ENCODE data around the gene PRPH. TPM values are rescaled to one million over a fixed set of nuclear protein-coding genes. Genes with fewer than 3 reads are reported as not detected.
A peak's percentile ranks its signal among the peaks of the same experiment; 100 is the strongest.
"Not testable (repeated sequence)": the region's sequence is repeated elsewhere in the genome, so short reads cannot be mapped to it uniquely, and the experiment has no call there.

Gene PRPH
- total RNA-seq, 2 donors from 2014 or later = 0.59 TPM; not detected in 1

- ATAC-seq = no peak
- no peak for DNase-seq
Observed at GRCh38 chr12:49323524-49324097, 28.7 kb downstream of the PRPH start.

GRCh38 chr12:49325606-49326005 is 30.7 kb downstream of the PRPH start:
- no peak for ATAC-seq

More at GRCh38 chr12:49323524-49324097, 28.7 kb downstream of the PRPH start:
- intact Hi-C loops (cut with DNase I) = no loop called here

GRCh38 chr12:49327368-49327767 is 32.4 kb downstream of the PRPH start:
- no peak for ATAC-seq
- DNase-seq = no peak
- intact Hi-C loops (cut with DNase I) = no loop called here

More at GRCh38 chr12:49325606-49326005, 30.7 kb downstream of the PRPH start:
- intact Hi-C loops (cut with DNase I) = no loop called here
- DNase-seq = no peak

GRCh38 chr12:49327887-49328286 is 32.9 kb downstream of the PRPH start:
- ATAC-seq = no peak
- intact Hi-C loops (cut with DNase I) = no loop called here
- DNase-seq = no peak

GRCh38 chr12:49328816-49329215 is 33.9 kb downstream of the PRPH start:
- intact Hi-C loops (cut with DNase I) = no loop called here
- ATAC-seq = no peak
- no peak for DNase-seq

- ATAC-seq = no peak
- intact Hi-C loops (cut with DNase I) = no loop called here
- DNase-seq = no peak
Observed at GRCh38 chr12:49330032-49330619, 35.2 kb downstream of the PRPH start.

- intact Hi-C loops (cut with DNase I) = no loop called here
- DNase-seq (no peak), ATAC-seq (no peak)
Observed at GRCh38 chr12:49330631-49331379, 35.9 kb downstream of the PRPH start.

- intact Hi-C loops (cut with DNase I) = no loop called here
- ATAC-seq = peak; percentile 82 to 92
- peak; percentile 66 for DNase-seq
Observed at GRCh38 chr12:49331380-49332222, 36.7 kb downstream of the PRPH start.

GRCh38 chr12:49332441-49332861 is 37.5 kb downstream of the PRPH start:
- ATAC-seq (no peak), DNase-seq (no peak)
- intact Hi-C loops (cut with DNase I) = no loop called here

GRCh38 chr12:49332891-49333371 is 38.0 kb downstream of the PRPH start:
- no peak for ATAC-seq
- DNase-seq = no peak
- intact Hi-C loops (cut with DNase I) = no loop called here

- DNase-seq; ATAC-seq; intact Hi-C loops (cut with DNase I): not testable (repeated sequence)
Observed at GRCh38 chr12:49333778-49334177, 38.8 kb downstream of the PRPH start.

GRCh38 chr12:49334226-49334625 is 39.3 kb downstream of the PRPH start:
- no peak for ATAC-seq
- intact Hi-C loops (cut with DNase I) = no loop called here
- no peak for DNase-seq

GRCh38 chr12:49334681-49335080 is 39.7 kb downstream of the PRPH start:
- ATAC-seq (no peak), DNase-seq (no peak)
- intact Hi-C loops (cut with DNase I) = loop anchor here in 1 of 2 donors (5.0 kb wide), 1 partner anchor 47 kb away; no protein-coding TSS in a partner anchor

GRCh38 chr12:49335118-49335954 is 40.4 kb downstream of the PRPH start:
- ATAC-seq = no peak
- intact Hi-C loops (cut with DNase I) = loop anchor here in 1 of 2 donors (5.0 kb wide), 1 partner anchor 48 kb away; no protein-coding TSS in a partner anchor
- no peak for DNase-seq

- ATAC-seq = no peak
- intact Hi-C loops (cut with DNase I) = loop anchor here in 1 of 2 donors (5.0 kb wide), 1 partner anchor 49 kb away; no protein-coding TSS in a partner anchor
- no peak for DNase-seq
Observed at GRCh38 chr12:49335955-49336644, 41.2 kb downstream of the PRPH start.

- intact Hi-C loops (cut with DNase I) = loop anchor here in 1 of 2 donors (5.0 kb wide), 1 partner anchor 50 kb away; no protein-coding TSS in a partner anchor
- peak; percentile 85 to 89 for ATAC-seq
Observed at GRCh38 chr12:49336645-49337584, 42.0 kb downstream of the PRPH start, which contains the start of gene C1QL4. TSS of gene C1QL4 (minus strand) at chr12:49337188. CDS start at chr12:49336477, 711 bp downstream.

More at GRCh38 chr12:49336645-49337584, 42.0 kb downstream of the PRPH start, which contains the start of gene C1QL4:
- DNase-seq = peak; percentile 87
